MCF 10A (cell line): ENCODE results near the gene TFF2. TPM values are rescaled to one million over a fixed set of nuclear protein-coding genes. Genes with fewer than 3 reads are reported as not detected.

ENCODE experiments used
- BruUV-seq: library from RNA; stranded (reverse); fragments of 400-500 nt; replicated peaks from 2 replicates; lab custom pipeline; 2021; lab: Mats Ljungman, UMichigan
- CTCF ChIA-PET: fragments of 300-600 bp; sonication (Branson Sonifier 250); formaldehyde crosslinking; extraction: SDS; loops from one replicate; lab custom pipeline; 2021; ENCODE audit warnings: antibody characterized with exemption, inconsistent platforms; lab: Yijun Ruan, JAX
- POLR2A ChIA-PET: fragments of 300-600, 350-650 bp; sonication (Branson Sonifier 250); formaldehyde crosslinking; extraction: SDS; loops from one replicate; lab custom pipeline; 2020; ENCODE audit warnings: antibody characterized with exemption, inconsistent platforms; lab: Yijun Ruan, JAX
- DNase-seq: peaks from one replicate; pipeline ENCODE4 v3.0.0-alpha.2; 2018; ENCODE audit not compliant: unreplicated experiment
- H3K27ac Mint-ChIP-seq: one replicate; pipeline ENCODE4 v1.8.0; 2022; ENCODE audit warnings: mild to moderate bottlenecking, low read depth, mixed read lengths; ENCODE audit not compliant: unreplicated experiment
- H3K27me3 Mint-ChIP-seq: one replicate; pipeline ENCODE4 v1.8.0; 2022; ENCODE audit warnings: mixed read lengths; ENCODE audit not compliant: insufficient read depth, unreplicated experiment
- H3K36me3 Mint-ChIP-seq: one replicate; pipeline ENCODE4 v1.8.0; 2022; ENCODE audit warnings: mild to moderate bottlenecking, moderate library complexity, mixed read lengths; ENCODE audit not compliant: insufficient read depth, unreplicated experiment
- H3K4me1 Mint-ChIP-seq: one replicate; pipeline ENCODE4 v1.8.0; 2022; ENCODE audit warnings: mixed read lengths; ENCODE audit not compliant: insufficient read depth, unreplicated experiment
- H3K4me3 Mint-ChIP-seq: one replicate; pipeline ENCODE4 v1.8.0; 2022; ENCODE audit warnings: mild to moderate bottlenecking, moderate library complexity, mixed read lengths; ENCODE audit not compliant: unreplicated experiment
- H3K9me3 Mint-ChIP-seq: one replicate; pipeline ENCODE4 v1.8.0; 2022; ENCODE audit warnings: mixed read lengths; ENCODE audit not compliant: unreplicated experiment
- CTCF ChIP-seq: fragments of 200-600 bp; IDR thresholded peaks from one replicate; pipeline ENCODE4 v1.8.0; 2022; ENCODE audit warnings: antibody characterized with exemption, mild to moderate bottlenecking; ENCODE audit not compliant: unreplicated experiment
- intact Hi-C: fragments of 100-400 bp; cut with micrococcal nuclease; formaldehyde crosslinking; loops from 2 replicates; pipeline ENCODE4 v1.14.1; 2022
- total RNA-seq: library from RNA; stranded (reverse); gene quantifications from 2 replicates; pipeline ENCODE4 v1.2.3, GENCODE V29; 2022

Gene TFF2
- total RNA-seq, 1 experiment from 2014 or later, result not detected

GRCh38 chr21:42296501-42296900 lies 54.3 kb downstream of the TFF2 start:
- Mint-ChIP-seq H3K27ac (no peak overlapping the region), H3K4me3 (no peak overlapping the region), H3K36me3 (peaks cover 16% of the 10 kb centered on the region), H3K9me3 (no peaks in the 10 kb centered on the region), H3K27me3 (no peaks in the 10 kb centered on the region), H3K4me1 (no peaks in the 10 kb centered on the region)
- DNase-seq, result no peak
- ChIA-PET CTCF (interaction anchor here (4.0 kb wide), 1 partner anchor 13 kb away, joined by 23 read pairs; no protein-coding TSS in a partner anchor), POLR2A (no interaction called here)
- TF ChIP-seq CTCF, result no peak
- intact Hi-C loops, result no loop called here
- no TSS peak for BruUV-seq

Other genes starting within 250 kb of the TFF2 start
- gene ABCG1, start 131.9 kb downstream of the TFF2 start, total RNA-seq, result 25.5 and 28.7 TPM in 2 replicates
- not detected in 2 replicates for gene TFF3, start 35.6 kb downstream of the TFF2 start, total RNA-seq
- not detected in 2 replicates for gene TFF1, start 15.5 kb upstream of the TFF2 start, total RNA-seq
- 2.0 and 2.4 TPM in 2 replicates for gene TMPRSS3, start 45.1 kb upstream of the TFF2 start, total RNA-seq
- not detected in 2 replicates for gene UBASH3A, start 52.9 kb upstream of the TFF2 start, total RNA-seq
- 0.51 and 0.52 TPM in 2 replicates for gene RSPH1, start 145.2 kb upstream of the TFF2 start, total RNA-seq
- 4.9 and 7.6 TPM in 2 replicates for gene SLC37A1, start 162.9 kb upstream of the TFF2 start, total RNA-seq